HAP-1 (cell line): ENCODE data around the gene HOXA6.

ENCODE experiments used
- DNase-seq, 2 experiments: peaks; one replicate each; pipeline ENCODE4 v3.0.0-alpha.2; 2016 to 2020; ENCODE audit warnings: low spot score in 2 of 2
- H3K27me3 ChIP-seq: fragments of 250-450 bp; sonication (Bioruptor Pico); 2 replicates; pipeline ENCODE4 v1.5.1; 2020; ENCODE audit warnings: low read depth, mild to moderate bottlenecking, moderate library complexity
- H3K36me3 ChIP-seq: fragments of 250-450 bp; sonication (Bioruptor Pico); replicated peaks from 2 replicates; pipeline ENCODE4 v1.5.1; 2020; ENCODE audit warnings: mild to moderate bottlenecking
- H3K4me1 ChIP-seq: fragments of 250-450 bp; sonication (Bioruptor Pico); 2 replicates; pipeline ENCODE4 v1.5.1; 2020; ENCODE audit warnings: mild to moderate bottlenecking
- H3K4me3 ChIP-seq: fragments of 250-450 bp; sonication (Bioruptor Pico); 2 replicates; pipeline ENCODE4 v1.5.1; 2020; ENCODE audit warnings: mild to moderate bottlenecking, moderate library complexity
- H3K9me3 ChIP-seq: fragments of 250-450 bp; sonication (Bioruptor Pico); 2 replicates; pipeline ENCODE4 v1.5.1; 2020; ENCODE audit warnings: mild to moderate bottlenecking, moderate library complexity
- in situ Hi-C: fragments of 300-500 bp; cut with MboI; formaldehyde crosslinking; loops from 3 replicates; pipeline ENCODE4 v1.14.3; 2020; ENCODE audit warnings: low sequenced_read_pairs, inconsistent platforms, mixed read lengths

HOXA6 gene

GRCh38 chr7:27097686-27098577 lies 49.6 kb downstream of the HOXA6 start:
- Histone ChIP-seq H3K9me3 (no peaks in the 10 kb centered on the region), H3K4me3 (peak overlapping the region; percentile 64), H3K27me3 (no peaks in the 10 kb centered on the region), H3K4me1 (peaks cover 30% of the 10 kb centered on the region), H3K36me3 (peaks cover 5% of the 10 kb centered on the region; the same call in 1 of the 2 replicates)
- no peak for DNase-seq
- in situ Hi-C loops = no loop called here

- Histone ChIP-seq H3K9me3 (no peaks in the 10 kb centered on the region), H3K27me3 (no peaks in the 10 kb centered on the region), H3K36me3 (peaks cover 5% of the 10 kb centered on the region; the same call in 1 of the 2 replicates), H3K4me3 (peak overlapping the region; percentile 64), H3K4me1 (peaks cover 29% of the 10 kb centered on the region)
- DNase-seq = peak; percentile 28 to 52
- in situ Hi-C loops = no loop called here
Observed at GRCh38 chr7:27096768-27097514, 50.6 kb downstream of the HOXA6 start.

- in situ Hi-C loops = no loop called here
- H3K27me3 ChIP-seq = no peaks in the 10 kb centered on the region
Observed at GRCh38 chr7:27095897-27096767, 51.4 kb downstream of the HOXA6 start, which contains the start of gene HOXA1. Gene HOXA1, minus strand, starts transcription at chr7:27096000. Its CDS starts 88 bp downstream, at chr7:27095912.

More at GRCh38 chr7:27095897-27096767, 51.4 kb downstream of the HOXA6 start, which contains the start of gene HOXA1:
- DNase-seq = peak; percentile 93 to 95
- Histone ChIP-seq H3K9me3 (no peaks in the 10 kb centered on the region), H3K4me3 (peak within 1 kb of the TSS; percentile 64), H3K4me1 (peaks cover 37% of the 10 kb centered on the region), H3K36me3 (peaks cover 5% of the 10 kb centered on the region; the same call in 1 of the 2 replicates)
